Measurements from ENCODE around the gene DMBX1. TPM values are rescaled to one million over a fixed set of nuclear protein-coding genes. Genes with fewer than 3 reads are reported as not detected.

Gene DMBX1
- total and polyA plus RNA-seq, 4 donors = not detected

DNA sequence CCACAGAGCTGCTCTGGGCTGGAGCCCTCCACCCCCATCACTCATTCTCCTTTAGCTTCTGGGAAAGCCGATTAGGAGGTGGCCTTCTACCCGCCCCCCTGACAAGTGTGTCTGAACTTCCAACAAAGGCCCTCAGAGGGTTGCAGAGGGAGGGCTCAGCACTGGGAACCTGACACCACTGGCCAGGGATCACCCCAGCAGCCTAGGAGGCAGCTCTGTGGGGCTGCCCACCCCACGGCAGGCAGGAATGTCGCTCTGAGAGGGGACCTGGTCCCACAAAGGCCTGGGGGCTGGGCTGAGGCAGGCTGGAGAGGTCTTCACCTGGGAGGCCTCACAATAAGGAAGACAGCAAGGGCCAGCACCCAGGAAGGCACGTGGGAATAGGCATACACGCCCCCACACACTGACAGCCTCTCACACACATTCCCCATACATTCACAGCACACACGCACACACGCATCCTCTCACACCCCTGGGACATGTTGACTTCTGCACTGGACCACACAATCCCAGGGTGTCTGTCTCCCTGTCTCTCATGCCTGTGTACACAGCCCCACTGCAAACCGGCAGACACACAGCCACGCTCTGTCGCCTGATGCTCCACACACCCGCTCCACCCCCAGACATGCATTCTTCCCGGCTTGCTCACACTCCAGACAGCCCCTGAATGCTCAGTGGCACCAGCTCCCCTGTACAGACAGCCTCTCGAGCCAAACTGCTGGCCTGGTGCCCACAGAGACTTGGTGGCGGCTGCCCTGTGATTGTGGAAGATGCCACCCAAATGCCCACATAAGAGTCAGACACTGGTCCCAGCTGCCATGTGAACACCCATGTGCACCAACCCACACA lies 30.7 kb downstream of the DMBX1 start:
- 73% methylated on average over 15 of the region's 15 CpGs for WGBS
- H3K27me3 ChIP-seq (ENCODE audit: control insufficient read depth in 4 of 4, insufficient read depth in 4 of 4, low read length in 3 of 4) = peaks cover 0 to 4% (median 0%) of the 10 kb centered on the region in 4 donors
- TF ChIP-seq HNF4G (IDR thresholded peaks at IDR 0.05) = no peak
- no peak for TF ChIP-seq HNF4A (conservative IDR thresholded peaks at IDR 0.05)
- no peak for TF ChIP-seq GABPA (IDR thresholded peaks at IDR 0.05 in 1 of 2, conservative IDR thresholded peaks at IDR 0.05 in 1 of 2)
- no peak overlapping the region for H3K4me3 ChIP-seq (ENCODE audit: low read depth in 1 of 3, low read length in 3 of 3)
- H3K27ac ChIP-seq (ENCODE audit: low read depth in 1 of 2, low read length in 2 of 2) = no peak overlapping the region
- no peak for DNase-seq (ENCODE audit: low spot score)
- H3K9me3 ChIP-seq (ENCODE audit: control insufficient read depth in 4 of 4, low read length in 3 of 4) = no peaks in the 10 kb centered on the region
- H3K36me3 ChIP-seq (ENCODE audit: control insufficient read depth in 4 of 4, insufficient read depth in 3 of 4, low read depth in 1 of 4, low read length in 3 of 4) = no peaks in the 10 kb centered on the region
- peaks cover 0 to 13% (median 7%) of the 10 kb centered on the region in 4 donors for H3K4me1 ChIP-seq (ENCODE audit: control insufficient read depth in 4 of 4, insufficient read depth in 4 of 4, low read length in 3 of 4)
- no peak overlapping the region for H3K9ac ChIP-seq (ENCODE audit: low read depth in 1 of 2, low read length in 2 of 2)

DNA sequence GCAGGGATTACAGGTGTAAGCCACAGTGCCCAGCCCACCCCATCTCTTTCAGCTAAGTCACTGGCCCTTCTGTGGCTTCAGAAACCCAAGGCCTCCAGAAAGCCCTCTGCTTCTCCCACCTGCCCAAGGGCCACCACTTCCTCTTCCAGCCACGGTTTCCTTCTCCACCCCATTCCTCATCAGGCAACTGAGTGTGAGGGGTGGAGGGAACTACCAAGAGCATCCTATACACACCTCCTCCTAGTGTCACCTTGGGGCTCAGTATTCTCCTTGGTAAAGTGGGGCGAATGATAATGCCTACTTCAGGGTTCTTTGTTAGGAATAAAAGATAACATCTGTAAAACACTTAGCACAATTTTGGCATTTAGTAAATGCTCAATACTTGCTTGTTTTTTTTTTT lies 31.8 kb downstream of the DMBX1 start:
- Histone ChIP-seq H3K4me3 (ENCODE audit: low read depth in 1 of 3, low read length in 3 of 3) (no peak overlapping the region), H3K9ac (ENCODE audit: low read depth in 1 of 2, low read length in 2 of 2) (no peak overlapping the region), H3K27ac (ENCODE audit: low read depth in 1 of 2, low read length in 2 of 2) (no peak overlapping the region), H3K9me3 (ENCODE audit: control insufficient read depth in 4 of 4, low read length in 3 of 4) (no peaks in the 10 kb centered on the region), H3K36me3 (ENCODE audit: control insufficient read depth in 4 of 4, insufficient read depth in 3 of 4, low read depth in 1 of 4, low read length in 3 of 4) (no peaks in the 10 kb centered on the region), H3K4me1 (ENCODE audit: control insufficient read depth in 4 of 4, insufficient read depth in 4 of 4, low read length in 3 of 4) (peaks cover 0 to 13% (median 7%) of the 10 kb centered on the region in 4 donors), H3K27me3 (ENCODE audit: control insufficient read depth in 4 of 4, insufficient read depth in 4 of 4, low read length in 3 of 4) (peaks cover 0 to 4% (median 0%) of the 10 kb centered on the region in 4 donors)
- DNase-seq (ENCODE audit: low spot score) = no peak
- WGBS = 83% methylated on average over 2 of the region's 2 CpGs
- TF ChIP-seq FOXA2 (IDR thresholded peaks at IDR 0.05) = no peak
- TF ChIP-seq, protein P1, sequence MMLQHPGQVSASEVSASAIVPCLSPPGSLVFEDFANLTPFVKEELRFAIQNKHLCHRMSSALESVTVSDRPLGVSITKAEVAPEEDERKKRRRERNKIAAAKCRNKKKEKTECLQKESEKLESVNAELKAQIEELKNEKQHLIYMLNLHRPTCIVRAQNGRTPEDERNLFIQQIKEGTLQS (IDR thresholded peaks at IDR 0.05) = no peak
- no peak for TF ChIP-seq SP1 (IDR thresholded peaks at IDR 0.05)
- TF ChIP-seq HNF4G (IDR thresholded peaks at IDR 0.05) = no peak
- no peak for TF ChIP-seq YY1 (IDR thresholded peaks at IDR 0.05)

DNA sequence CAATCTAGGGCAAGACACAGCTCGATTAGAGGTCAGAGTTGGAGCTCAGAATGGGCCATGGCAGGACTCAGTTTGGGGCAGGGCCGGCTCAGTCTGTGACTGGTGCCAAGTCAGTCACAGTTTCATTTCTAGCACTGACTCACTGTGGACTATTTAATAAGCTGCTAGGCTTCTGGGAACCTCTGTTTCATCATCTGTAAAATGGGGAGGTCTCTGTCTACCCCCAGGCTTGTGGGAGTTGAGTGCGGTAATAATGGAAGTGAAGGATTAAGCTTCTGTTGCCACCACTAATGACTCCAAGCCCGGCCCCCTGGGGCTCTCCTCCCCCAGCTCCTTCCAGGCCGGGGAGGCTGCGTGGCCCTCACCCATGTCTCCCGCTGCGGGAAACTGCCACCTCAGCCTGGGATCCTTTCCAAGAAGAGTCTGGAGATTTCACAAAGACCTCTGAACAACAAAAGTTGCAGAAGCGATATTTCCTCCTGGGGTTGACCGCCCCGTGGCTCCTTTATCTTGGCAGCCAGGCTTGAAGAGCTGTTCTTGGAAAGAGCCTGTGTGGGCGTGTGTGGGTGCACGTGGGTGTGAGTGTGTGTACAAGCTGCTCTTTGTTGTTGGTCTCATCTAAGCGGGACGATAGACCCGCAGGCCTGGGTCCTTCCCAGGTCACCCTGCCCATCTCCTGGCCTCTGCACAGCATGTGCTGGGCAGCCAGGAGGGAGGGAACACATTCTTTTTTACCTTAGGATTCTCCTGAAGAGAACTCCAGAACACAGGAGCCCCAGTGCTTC lies 32.7 kb downstream of the DMBX1 start:
- H3K27ac ChIP-seq (ENCODE audit: low read depth in 1 of 2, low read length in 2 of 2) = no peak overlapping the region

More for the DNA sequence above, 32.7 kb downstream of the DMBX1 start:
- Histone ChIP-seq H3K4me3 (ENCODE audit: low read depth in 1 of 3, low read length in 3 of 3) (no peak overlapping the region), H3K4me1 (ENCODE audit: control insufficient read depth in 4 of 4, insufficient read depth in 4 of 4, low read length in 3 of 4) (peaks cover 0 to 21% (median 12%) of the 10 kb centered on the region in 4 donors), H3K27me3 (ENCODE audit: control insufficient read depth in 4 of 4, insufficient read depth in 4 of 4, low read length in 3 of 4) (peaks cover 0 to 2% (median 0%) of the 10 kb centered on the region in 4 donors), H3K36me3 (ENCODE audit: control insufficient read depth in 4 of 4, insufficient read depth in 3 of 4, low read depth in 1 of 4, low read length in 3 of 4) (no peaks in the 10 kb centered on the region), H3K9ac (ENCODE audit: low read depth in 1 of 2, low read length in 2 of 2) (no peak overlapping the region), H3K9me3 (ENCODE audit: control insufficient read depth in 4 of 4, low read length in 3 of 4) (no peaks in the 10 kb centered on the region)
- TF ChIP-seq, protein P2, sequence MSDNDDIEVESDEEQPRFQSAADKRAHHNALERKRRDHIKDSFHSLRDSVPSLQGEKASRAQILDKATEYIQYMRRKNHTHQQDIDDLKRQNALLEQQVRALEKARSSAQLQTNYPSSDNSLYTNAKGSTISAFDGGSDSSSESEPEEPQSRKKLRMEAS (IDR thresholded peaks at IDR 0.05) = no peak
- TF ChIP-seq FOXA1 (IDR thresholded peaks at IDR 0.05) (no peak), EGR1 (IDR thresholded peaks at IDR 0.05; ENCODE audit: low read depth in 2 of 2) (no peak), FOXA2 (IDR thresholded peaks at IDR 0.05) (no peak), YY1 (IDR thresholded peaks at IDR 0.05) (no peak), SP1 (IDR thresholded peaks at IDR 0.05) (no peak), RAD21 (IDR thresholded peaks at IDR 0.05) (no peak), NR2F2 (IDR thresholded peaks at IDR 0.05) (no peak), HNF4A (conservative IDR thresholded peaks at IDR 0.05) (no peak), JUND (IDR thresholded peaks at IDR 0.05) (no peak), GABPA (IDR thresholded peaks at IDR 0.05 in 1 of 2, conservative IDR thresholded peaks at IDR 0.05 in 1 of 2) (no peak), RXRA (IDR thresholded peaks at IDR 0.05) (no peak)
- TF ChIP-seq, protein P3, sequence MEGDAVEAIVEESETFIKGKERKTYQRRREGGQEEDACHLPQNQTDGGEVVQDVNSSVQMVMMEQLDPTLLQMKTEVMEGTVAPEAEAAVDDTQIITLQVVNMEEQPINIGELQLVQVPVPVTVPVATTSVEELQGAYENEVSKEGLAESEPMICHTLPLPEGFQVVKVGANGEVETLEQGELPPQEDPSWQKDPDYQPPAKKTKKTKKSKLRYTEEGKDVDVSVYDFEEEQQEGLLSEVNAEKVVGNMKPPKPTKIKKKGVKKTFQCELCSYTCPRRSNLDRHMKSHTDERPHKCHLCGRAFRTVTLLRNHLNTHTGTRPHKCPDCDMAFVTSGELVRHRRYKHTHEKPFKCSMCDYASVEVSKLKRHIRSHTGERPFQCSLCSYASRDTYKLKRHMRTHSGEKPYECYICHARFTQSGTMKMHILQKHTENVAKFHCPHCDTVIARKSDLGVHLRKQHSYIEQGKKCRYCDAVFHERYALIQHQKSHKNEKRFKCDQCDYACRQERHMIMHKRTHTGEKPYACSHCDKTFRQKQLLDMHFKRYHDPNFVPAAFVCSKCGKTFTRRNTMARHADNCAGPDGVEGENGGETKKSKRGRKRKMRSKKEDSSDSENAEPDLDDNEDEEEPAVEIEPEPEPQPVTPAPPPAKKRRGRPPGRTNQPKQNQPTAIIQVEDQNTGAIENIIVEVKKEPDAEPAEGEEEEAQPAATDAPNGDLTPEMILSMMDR (IDR thresholded peaks at IDR 0.05; ENCODE audit: low read depth, low read length, missing input control) = no peak
- TF ChIP-seq, protein P4, sequence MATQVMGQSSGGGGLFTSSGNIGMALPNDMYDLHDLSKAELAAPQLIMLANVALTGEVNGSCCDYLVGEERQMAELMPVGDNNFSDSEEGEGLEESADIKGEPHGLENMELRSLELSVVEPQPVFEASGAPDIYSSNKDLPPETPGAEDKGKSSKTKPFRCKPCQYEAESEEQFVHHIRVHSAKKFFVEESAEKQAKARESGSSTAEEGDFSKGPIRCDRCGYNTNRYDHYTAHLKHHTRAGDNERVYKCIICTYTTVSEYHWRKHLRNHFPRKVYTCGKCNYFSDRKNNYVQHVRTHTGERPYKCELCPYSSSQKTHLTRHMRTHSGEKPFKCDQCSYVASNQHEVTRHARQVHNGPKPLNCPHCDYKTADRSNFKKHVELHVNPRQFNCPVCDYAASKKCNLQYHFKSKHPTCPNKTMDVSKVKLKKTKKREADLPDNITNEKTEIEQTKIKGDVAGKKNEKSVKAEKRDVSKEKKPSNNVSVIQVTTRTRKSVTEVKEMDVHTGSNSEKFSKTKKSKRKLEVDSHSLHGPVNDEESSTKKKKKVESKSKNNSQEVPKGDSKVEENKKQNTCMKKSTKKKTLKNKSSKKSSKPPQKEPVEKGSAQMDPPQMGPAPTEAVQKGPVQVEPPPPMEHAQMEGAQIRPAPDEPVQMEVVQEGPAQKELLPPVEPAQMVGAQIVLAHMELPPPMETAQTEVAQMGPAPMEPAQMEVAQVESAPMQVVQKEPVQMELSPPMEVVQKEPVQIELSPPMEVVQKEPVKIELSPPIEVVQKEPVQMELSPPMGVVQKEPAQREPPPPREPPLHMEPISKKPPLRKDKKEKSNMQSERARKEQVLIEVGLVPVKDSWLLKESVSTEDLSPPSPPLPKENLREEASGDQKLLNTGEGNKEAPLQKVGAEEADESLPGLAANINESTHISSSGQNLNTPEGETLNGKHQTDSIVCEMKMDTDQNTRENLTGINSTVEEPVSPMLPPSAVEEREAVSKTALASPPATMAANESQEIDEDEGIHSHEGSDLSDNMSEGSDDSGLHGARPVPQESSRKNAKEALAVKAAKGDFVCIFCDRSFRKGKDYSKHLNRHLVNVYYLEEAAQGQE (IDR thresholded peaks at IDR 0.05) = no peak
- TF ChIP-seq, protein P1 (IDR thresholded peaks at IDR 0.05) = no peak
- peak; percentile 52 for DNase-seq (ENCODE audit: low spot score)
- whole genome bisulfite sequencing = 47% methylated on average over 16 of the region's 16 CpGs
